RWPE1 (cell line): ENCODE data around the gene CNTLN.
"Not testable (repeated sequence)": the region's sequence is repeated elsewhere in the genome, so short reads cannot be mapped to it uniquely, and the experiment has no call there.

Experiments used
- CTCF ChIA-PET: fragments of 350-600 bp; sonication (Branson Sonifier 250); formaldehyde crosslinking; extraction: SDS; loops from one replicate; lab custom pipeline; 2021; lab: Yijun Ruan, JAX
- POLR2A ChIA-PET: fragments of 400-600 bp; formaldehyde crosslinking; extraction: SDS; loops from one replicate; lab custom pipeline; 2020; ENCODE audit warnings: antibody characterized with exemption; ENCODE audit not compliant: low non-redundant PET; lab: Yijun Ruan, JAX
- DNase-seq: peaks from one replicate; pipeline ENCODE4 v3.0.0; 2012; ENCODE audit warnings: low spot score
- H3K27ac ChIP-seq: fragments of 450-650 bp; 2 replicates; pipeline ENCODE4 v1.5.1; 2017
- CTCF ChIP-seq: fragments of 450-650 bp; conservative IDR thresholded peaks from 2 replicates; pipeline ENCODE4 v1.5.1; 2017; ENCODE audit warnings: low read depth, mild to moderate bottlenecking

CNTLN gene

GRCh38 chr9:17339156-17339555 lies 204.3 kb downstream of the CNTLN start:
- H3K27ac ChIP-seq, result no peak overlapping the region
- DNase-seq, result no peak
- TF ChIP-seq CTCF, result no peak
- ChIA-PET CTCF (no interaction called here), POLR2A (no interaction called here)

- no peak overlapping the region for H3K27ac ChIP-seq
- DNase-seq, result no peak
- ChIA-PET CTCF (no interaction called here), POLR2A (no interaction called here)
- no peak for TF ChIP-seq CTCF
Observed at GRCh38 chr9:17342696-17343095, 207.9 kb downstream of the CNTLN start.

GRCh38 chr9:17349831-17350230 lies 215.0 kb downstream of the CNTLN start:
- POLR2A ChIA-PET, result no interaction called here
- TF ChIP-seq CTCF, result no peak
- H3K27ac ChIP-seq, result no peak overlapping the region
- no peak for DNase-seq
- CTCF ChIA-PET, result no interaction called here

- DNase-seq, CTCF ChIA-PET, POLR2A ChIA-PET, H3K27ac ChIP-seq: not testable (repeated sequence)
Observed at GRCh38 chr9:17354006-17354405, 219.2 kb downstream of the CNTLN start.

GRCh38 chr9:17361378-17361777 lies 226.5 kb downstream of the CNTLN start:
- POLR2A ChIA-PET, result no interaction called here
- no peak for DNase-seq
- TF ChIP-seq CTCF, result no peak
- CTCF ChIA-PET, result interaction anchor here (0.6 to 1.0 kb wide), 2 partner anchors 24 to 1536 kb away, joined by 3 read pairs; no protein-coding TSS in a partner anchor
- H3K27ac ChIP-seq, result no peak overlapping the region

- ChIA-PET POLR2A (no interaction called here), CTCF (no interaction called here)
- DNase-seq, result no peak
- no peak overlapping the region for H3K27ac ChIP-seq
- TF ChIP-seq CTCF, result no peak
Observed at GRCh38 chr9:17367035-17367434, 232.2 kb downstream of the CNTLN start.

- POLR2A ChIA-PET, result no interaction called here
- H3K27ac ChIP-seq, result no peak overlapping the region
- TF ChIP-seq CTCF, result no peak
- CTCF ChIA-PET, result interaction anchor here (0.6 kb wide), 1 partner anchor 10 kb away, joined by 3 read pairs; no protein-coding TSS in a partner anchor
- DNase-seq, result peak; percentile 63
Observed at GRCh38 chr9:17380126-17380861, 245.5 kb downstream of the CNTLN start.
